ENCODE measurements around the gene RTN4R. TPM values are rescaled to one million over a fixed set of nuclear protein-coding genes. Genes with fewer than 3 reads are reported as not detected.

Gene RTN4R
- total and polyA plus RNA-seq, 2 experiments from 2014 or later = 10.6 to 38.4 TPM

DNA sequence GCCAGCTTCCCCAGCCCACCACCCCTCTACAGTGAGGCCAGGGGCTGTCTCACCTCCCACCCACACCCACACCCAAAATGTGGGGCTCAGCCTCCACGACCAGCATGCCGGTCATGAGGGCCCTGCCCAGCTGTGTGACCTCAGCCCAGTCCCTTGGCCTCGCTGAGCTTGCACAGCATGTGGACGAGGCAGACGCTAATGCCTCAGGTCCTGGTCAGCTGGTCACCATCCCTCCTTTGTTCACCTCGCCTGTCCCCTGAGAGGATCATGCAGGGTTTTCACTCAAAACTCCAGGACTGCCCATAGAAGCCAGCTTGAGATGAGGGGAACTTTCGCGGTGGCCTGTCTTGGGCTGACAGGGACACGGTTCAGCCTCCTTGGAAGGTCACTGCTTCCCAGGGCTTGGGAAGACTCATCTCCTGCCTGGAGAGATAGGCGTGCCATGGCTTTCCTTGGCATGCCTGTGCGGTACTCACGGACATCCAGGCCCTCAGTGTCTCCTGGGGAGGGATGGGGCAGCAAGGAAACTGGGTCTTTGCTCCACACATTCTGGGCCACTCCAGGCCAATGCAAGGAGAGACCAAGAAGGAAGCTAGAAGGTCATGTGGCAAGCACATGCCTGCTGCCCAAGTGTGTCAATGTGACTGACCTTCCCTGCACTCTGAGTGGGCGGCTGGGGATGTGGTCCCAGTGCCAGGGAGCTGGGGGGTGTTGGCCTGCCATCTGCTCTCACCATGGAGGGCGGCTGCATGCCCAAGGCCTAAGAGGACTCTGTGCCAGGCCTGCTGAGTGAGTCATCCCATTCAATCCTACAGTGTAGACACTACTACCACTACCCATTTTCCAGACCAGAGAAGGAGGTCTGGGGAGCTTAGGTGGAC, 3.2 kb upstream of the RTN4R start:
- Mint-ChIP-seq H3K9me3 (no peaks in the 10 kb centered on the region), H3K36me3 (ENCODE audit: low read depth) (no peaks in the 10 kb centered on the region), H3K4me1 (peaks cover 17% of the 10 kb centered on the region), H3K27ac (no peak overlapping the region), H3K27me3 (ENCODE audit: insufficient read depth, low read depth, poor library complexity) (peaks cover 7% of the 10 kb centered on the region), H3K4me3 (no peak overlapping the region)
- H4K20me1 ChIP-seq (replicated peaks; ENCODE audit: insufficient read depth) = no peaks in the 10 kb centered on the region
- H2AFZ ChIP-seq = no peak overlapping the region
- H3K4me2 ChIP-seq = no peak overlapping the region
- no peaks in the 10 kb centered on the region; the same call in 1 of the 2 replicates for H3K4me1 ChIP-seq (ENCODE audit: insufficient read depth)
- no peaks in the 10 kb centered on the region for H3K27me3 ChIP-seq (ENCODE audit: insufficient read depth)
- no peak for DNase-seq (ENCODE audit: low spot score)
- no peak overlapping the region for H3K27ac ChIP-seq (ENCODE audit: low read depth)
- no peaks in the 10 kb centered on the region for H3K9me2 ChIP-seq (ENCODE audit: insufficient read depth)
- TF ChIP-seq, protein P1, sequence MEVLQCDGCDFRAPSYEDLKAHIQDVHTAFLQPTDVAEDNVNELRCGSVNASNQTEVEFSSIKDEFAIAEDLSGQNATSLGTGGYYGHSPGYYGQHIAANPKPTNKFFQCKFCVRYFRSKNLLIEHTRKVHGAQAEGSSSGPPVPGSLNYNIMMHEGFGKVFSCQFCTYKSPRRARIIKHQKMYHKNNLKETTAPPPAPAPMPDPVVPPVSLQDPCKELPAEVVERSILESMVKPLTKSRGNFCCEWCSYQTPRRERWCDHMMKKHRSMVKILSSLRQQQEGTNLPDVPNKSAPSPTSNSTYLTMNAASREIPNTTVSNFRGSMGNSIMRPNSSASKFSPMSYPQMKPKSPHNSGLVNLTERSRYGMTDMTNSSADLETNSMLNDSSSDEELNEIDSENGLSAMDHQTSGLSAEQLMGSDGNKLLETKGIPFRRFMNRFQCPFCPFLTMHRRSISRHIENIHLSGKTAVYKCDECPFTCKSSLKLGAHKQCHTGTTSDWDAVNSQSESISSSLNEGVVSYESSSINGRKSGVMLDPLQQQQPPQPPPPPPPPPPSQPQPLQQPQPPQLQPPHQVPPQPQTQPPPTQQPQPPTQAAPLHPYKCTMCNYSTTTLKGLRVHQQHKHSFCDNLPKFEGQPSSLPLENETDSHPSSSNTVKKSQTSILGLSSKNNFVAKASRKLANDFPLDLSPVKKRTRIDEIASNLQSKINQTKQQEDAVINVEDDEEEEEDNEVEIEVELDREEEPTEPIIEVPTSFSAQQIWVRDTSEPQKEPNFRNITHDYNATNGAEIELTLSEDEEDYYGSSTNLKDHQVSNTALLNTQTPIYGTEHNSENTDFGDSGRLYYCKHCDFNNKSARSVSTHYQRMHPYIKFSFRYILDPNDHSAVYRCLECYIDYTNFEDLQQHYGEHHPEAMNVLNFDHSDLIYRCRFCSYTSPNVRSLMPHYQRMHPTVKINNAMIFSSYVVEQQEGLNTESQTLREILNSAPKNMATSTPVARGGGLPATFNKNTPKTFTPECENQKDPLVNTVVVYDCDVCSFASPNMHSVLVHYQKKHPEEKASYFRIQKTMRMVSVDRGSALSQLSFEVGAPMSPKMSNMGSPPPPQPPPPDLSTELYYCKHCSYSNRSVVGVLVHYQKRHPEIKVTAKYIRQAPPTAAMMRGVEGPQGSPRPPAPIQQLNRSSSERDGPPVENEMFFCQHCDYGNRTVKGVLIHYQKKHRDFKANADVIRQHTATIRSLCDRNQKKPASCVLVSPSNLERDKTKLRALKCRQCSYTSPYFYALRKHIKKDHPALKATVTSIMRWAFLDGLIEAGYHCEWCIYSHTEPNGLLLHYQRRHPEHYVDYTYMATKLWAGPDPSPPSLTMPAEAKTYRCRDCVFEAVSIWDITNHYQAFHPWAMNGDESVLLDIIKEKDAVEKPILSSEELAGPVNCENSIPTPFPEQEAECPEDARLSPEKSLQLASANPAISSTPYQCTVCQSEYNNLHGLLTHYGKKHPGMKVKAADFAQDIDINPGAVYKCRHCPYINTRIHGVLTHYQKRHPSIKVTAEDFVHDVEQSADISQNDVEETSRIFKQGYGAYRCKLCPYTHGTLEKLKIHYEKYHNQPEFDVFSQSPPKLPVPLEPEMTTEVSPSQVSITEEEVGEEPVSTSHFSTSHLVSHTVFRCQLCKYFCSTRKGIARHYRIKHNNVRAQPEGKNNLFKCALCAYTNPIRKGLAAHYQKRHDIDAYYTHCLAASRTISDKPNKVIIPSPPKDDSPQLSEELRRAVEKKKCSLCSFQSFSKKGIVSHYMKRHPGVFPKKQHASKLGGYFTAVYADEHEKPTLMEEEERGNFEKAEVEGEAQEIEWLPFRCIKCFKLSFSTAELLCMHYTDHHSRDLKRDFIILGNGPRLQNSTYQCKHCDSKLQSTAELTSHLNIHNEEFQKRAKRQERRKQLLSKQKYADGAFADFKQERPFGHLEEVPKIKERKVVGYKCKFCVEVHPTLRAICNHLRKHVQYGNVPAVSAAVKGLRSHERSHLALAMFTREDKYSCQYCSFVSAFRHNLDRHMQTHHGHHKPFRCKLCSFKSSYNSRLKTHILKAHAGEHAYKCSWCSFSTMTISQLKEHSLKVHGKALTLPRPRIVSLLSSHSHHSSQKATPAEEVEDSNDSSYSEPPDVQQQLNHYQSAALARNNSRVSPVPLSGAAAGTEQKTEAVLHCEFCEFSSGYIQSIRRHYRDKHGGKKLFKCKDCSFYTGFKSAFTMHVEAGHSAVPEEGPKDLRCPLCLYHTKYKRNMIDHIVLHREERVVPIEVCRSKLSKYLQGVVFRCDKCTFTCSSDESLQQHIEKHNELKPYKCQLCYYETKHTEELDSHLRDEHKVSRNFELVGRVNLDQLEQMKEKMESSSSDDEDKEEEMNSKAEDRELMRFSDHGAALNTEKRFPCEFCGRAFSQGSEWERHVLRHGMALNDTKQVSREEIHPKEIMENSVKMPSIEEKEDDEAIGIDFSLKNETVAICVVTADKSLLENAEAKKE (CRISPR knock-in tag; IDR thresholded peaks at IDR 0.05) = no peak
- TF ChIP-seq ZNF331 (CRISPR knock-in tag; IDR thresholded peaks at IDR 0.05; ENCODE audit: low read depth) (no peak), STAT1 (IDR thresholded peaks at IDR 0.05; ENCODE audit: unreplicated experiment) (no peak), NANOG (IDR thresholded peaks at IDR 0.05; ENCODE audit: borderline replicate concordance) (no peak), EZH2 (IDR thresholded peaks at IDR 0.05; ENCODE audit: low read depth, unreplicated experiment) (no peak), EZH2phosphoT487 (IDR thresholded peaks at IDR 0.05; ENCODE audit: unreplicated experiment) (no peak), JUNB (IDR thresholded peaks at IDR 0.05; ENCODE audit: unreplicated experiment) (no peak)
- TF ChIP-seq, protein P2, sequence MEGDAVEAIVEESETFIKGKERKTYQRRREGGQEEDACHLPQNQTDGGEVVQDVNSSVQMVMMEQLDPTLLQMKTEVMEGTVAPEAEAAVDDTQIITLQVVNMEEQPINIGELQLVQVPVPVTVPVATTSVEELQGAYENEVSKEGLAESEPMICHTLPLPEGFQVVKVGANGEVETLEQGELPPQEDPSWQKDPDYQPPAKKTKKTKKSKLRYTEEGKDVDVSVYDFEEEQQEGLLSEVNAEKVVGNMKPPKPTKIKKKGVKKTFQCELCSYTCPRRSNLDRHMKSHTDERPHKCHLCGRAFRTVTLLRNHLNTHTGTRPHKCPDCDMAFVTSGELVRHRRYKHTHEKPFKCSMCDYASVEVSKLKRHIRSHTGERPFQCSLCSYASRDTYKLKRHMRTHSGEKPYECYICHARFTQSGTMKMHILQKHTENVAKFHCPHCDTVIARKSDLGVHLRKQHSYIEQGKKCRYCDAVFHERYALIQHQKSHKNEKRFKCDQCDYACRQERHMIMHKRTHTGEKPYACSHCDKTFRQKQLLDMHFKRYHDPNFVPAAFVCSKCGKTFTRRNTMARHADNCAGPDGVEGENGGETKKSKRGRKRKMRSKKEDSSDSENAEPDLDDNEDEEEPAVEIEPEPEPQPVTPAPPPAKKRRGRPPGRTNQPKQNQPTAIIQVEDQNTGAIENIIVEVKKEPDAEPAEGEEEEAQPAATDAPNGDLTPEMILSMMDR (conservative IDR thresholded peaks at IDR 0.05; ENCODE audit: low read depth in 2 of 2) = no peak
- TF ChIP-seq, protein P3, sequence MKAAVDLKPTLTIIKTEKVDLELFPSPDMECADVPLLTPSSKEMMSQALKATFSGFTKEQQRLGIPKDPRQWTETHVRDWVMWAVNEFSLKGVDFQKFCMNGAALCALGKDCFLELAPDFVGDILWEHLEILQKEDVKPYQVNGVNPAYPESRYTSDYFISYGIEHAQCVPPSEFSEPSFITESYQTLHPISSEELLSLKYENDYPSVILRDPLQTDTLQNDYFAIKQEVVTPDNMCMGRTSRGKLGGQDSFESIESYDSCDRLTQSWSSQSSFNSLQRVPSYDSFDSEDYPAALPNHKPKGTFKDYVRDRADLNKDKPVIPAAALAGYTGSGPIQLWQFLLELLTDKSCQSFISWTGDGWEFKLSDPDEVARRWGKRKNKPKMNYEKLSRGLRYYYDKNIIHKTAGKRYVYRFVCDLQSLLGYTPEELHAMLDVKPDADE (IDR thresholded peaks at IDR 0.05) = no peak
- TF ChIP-seq, protein P4, sequence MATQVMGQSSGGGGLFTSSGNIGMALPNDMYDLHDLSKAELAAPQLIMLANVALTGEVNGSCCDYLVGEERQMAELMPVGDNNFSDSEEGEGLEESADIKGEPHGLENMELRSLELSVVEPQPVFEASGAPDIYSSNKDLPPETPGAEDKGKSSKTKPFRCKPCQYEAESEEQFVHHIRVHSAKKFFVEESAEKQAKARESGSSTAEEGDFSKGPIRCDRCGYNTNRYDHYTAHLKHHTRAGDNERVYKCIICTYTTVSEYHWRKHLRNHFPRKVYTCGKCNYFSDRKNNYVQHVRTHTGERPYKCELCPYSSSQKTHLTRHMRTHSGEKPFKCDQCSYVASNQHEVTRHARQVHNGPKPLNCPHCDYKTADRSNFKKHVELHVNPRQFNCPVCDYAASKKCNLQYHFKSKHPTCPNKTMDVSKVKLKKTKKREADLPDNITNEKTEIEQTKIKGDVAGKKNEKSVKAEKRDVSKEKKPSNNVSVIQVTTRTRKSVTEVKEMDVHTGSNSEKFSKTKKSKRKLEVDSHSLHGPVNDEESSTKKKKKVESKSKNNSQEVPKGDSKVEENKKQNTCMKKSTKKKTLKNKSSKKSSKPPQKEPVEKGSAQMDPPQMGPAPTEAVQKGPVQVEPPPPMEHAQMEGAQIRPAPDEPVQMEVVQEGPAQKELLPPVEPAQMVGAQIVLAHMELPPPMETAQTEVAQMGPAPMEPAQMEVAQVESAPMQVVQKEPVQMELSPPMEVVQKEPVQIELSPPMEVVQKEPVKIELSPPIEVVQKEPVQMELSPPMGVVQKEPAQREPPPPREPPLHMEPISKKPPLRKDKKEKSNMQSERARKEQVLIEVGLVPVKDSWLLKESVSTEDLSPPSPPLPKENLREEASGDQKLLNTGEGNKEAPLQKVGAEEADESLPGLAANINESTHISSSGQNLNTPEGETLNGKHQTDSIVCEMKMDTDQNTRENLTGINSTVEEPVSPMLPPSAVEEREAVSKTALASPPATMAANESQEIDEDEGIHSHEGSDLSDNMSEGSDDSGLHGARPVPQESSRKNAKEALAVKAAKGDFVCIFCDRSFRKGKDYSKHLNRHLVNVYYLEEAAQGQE (IDR thresholded peaks at IDR 0.05; ENCODE audit: unreplicated experiment) = no peak
- no peak for ATAC-seq
- H3F3A ChIP-seq (replicated peaks; ENCODE audit: low read depth) = no peaks in the 10 kb centered on the region
- H3K79me2 ChIP-seq (replicated peaks; ENCODE audit: insufficient read depth) = no peaks in the 10 kb centered on the region
- no peak overlapping the region for H3K4me3 ChIP-seq
- no peaks in the 10 kb centered on the region for H3K36me3 ChIP-seq (ENCODE audit: insufficient read depth)
